NOMO-1 treated with dmso at 0.1 percent for 144 hours (cell line): ENCODE measurements around the gene FOXK1.

ENCODE experiments used
- DNase-seq: peaks from one replicate; lab custom pipeline; 2025; ENCODE audit not compliant: unreplicated experiment; lab: John Stamatoyannopoulos, UW

FOXK1 gene

DNA sequence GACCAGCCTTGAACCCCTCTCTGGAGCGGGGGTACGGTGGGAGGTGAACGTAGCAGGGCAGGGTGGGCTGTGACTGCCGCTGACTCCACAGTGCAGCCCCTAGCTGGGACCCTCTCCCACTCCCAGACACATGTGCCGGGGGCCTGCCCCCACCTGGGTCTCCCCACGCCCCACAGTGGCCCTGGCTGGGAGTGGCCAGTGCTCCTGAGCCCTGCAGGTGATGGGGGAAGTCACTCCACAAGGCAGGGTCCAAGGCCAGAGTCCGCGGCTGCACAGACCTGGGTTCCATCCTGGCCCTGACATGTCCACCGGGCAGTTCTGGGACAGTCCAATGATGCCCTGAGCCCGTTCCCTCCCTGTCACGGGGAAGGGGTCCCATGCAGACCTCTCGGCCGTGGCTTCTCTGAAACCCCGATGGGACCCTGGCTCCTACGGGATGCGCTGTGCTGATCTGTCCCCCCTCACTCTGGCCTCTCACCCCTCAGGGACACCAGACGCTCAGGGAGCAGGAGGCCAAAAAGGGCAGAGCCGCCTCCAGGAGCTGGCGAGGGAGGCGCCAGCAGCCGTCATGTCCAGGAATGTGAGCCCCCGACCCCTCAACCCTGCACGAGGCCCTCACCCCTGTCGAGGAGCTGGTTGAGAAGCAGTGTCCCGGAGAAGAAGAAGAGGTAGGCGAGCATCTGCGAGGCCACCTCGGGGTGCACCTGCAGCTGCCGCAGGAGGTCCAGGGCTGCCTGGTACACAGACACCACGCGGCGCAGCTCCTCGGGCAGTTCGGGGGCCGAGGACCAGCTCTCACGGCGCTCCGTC is 133.7 kb downstream of the FOXK1 start:
- no peak for DNase-seq

DNA sequence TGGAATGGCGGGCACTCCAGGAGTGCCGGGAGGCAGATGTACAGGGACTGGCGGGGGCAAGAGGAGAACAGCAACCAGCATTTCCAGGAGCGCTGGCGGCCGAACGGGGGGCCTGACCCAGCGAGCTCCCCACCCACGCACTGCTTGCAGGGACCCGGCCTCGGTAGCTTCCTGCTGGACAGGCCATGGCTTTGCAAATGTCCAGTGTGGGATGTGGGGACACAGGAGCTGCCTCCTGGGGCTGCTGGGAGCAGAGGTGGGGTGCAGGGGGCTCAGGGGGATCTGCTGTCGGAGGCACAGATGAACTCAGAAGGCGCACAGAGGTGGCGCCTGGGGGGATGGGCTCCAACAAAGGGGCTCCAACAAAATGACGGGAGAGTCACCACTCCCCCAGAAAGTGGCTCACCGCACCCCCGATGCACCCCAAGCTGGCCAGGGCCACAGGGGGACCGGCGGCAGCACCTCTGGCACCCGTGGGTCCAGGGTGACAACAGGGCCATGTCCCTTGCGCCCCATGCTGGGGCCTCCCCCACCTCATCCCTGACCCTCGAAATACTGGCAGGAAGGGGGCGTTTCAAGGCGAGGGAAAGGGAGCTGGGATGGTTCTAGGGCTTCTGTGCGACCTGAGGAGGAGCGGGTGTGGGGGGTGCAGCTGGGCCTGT is 134.5 kb downstream of the FOXK1 start:
- no peak for DNase-seq

DNA sequence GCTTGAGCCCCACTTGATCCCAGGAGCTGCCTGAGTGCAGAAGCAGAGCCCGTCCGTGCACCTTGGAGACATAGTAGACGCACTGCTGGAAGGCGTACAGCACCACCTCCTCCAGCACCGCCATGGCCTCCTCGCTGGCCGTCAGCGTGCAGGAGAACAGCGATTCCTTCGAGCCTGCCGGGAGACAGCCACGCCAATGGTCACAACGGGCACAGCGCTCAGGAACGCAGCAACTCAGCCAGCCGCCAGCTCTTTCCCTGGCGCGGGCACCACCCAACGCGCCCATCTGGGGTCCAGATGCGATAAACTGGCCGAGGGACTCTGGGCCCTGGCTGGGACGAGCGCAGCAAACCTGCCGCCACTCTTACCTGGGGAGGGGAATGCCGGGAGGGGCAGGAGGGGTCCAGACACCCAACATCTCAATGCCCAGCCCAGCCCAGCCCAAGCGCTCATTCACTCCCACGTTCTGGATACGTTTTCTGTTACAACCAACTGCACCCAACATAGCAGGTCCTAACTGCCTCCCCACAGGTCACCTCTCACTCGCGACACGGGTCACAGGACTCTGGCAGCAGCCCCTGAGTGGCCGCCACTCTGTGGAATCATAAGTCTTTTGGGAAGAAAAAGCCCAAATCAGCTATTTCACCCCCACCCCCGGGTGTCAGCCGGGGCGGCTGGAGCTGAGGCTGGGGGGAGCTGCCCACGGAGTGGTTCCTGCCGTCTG is 135.2 kb downstream of the FOXK1 start:
- no peak for DNase-seq

- no peak for DNase-seq
These were observed 136.1 kb downstream of the FOXK1 start for GRCh38 chr7:4818000-4818794.

GRCh38 chr7:4819560-4820404 is 137.7 kb downstream of the FOXK1 start:
- no peak for DNase-seq

- DNase-seq, result no peak
These were observed 138.4 kb downstream of the FOXK1 start for GRCh38 chr7:4820405-4820966.
